ENCODE data around the gene AKR1C8.
"Not testable (repeated sequence)": the region's sequence is repeated elsewhere in the genome, so short reads cannot be mapped to it uniquely, and the experiment has no call there.

AKR1C8 gene

DNA sequence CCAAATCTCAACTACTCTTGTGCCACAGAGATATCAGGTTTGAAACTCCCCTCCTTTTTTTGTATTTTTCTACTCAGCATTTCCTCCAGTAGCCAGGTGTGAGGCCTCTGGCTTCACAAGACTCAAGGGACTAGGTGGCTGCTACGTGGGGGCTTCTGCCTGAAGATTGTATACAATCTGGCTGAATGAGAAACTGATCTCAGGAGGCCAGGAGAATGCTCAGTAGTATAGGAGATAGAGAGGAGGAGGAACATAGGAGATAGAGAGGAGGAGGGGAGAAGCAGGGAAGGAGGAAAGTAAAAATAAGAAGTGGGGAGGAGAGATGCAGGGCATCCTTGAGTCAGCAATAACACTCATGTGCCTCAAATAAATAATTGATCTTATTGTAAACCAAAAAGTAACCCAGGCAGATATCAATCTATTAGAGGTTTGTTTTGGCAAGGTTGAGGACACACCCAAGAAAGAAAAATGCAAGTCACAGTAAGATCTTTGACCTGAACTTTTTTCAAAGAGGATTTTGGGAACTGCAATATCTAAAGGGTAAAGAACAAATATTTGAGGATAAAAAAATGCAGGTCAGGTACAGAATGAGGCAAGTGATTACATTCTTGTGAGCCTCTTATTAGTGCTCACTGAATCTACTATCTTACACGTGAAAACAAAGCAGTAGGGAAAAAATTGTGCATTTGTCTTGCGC, 36.8 kb downstream of the AKR1C8 start:
- Histone ChIP-seq H3K4me1 (ENCODE audit: control insufficient read depth in 1 of 2, insufficient read depth in 1 of 2, low read depth in 1 of 2, low read length in 1 of 2) (no peaks in the 10 kb centered on the region), H3K4me3 (ENCODE audit: low read depth in 1 of 2, low read length in 1 of 2) (no peak overlapping the region), H3K27ac (no peak overlapping the region), H3K9me3 (no peaks in the 10 kb centered on the region), H3K36me3 (no peaks in the 10 kb centered on the region), H3K27me3 (no peaks in the 10 kb centered on the region)
- TF ChIP-seq, protein P1, sequence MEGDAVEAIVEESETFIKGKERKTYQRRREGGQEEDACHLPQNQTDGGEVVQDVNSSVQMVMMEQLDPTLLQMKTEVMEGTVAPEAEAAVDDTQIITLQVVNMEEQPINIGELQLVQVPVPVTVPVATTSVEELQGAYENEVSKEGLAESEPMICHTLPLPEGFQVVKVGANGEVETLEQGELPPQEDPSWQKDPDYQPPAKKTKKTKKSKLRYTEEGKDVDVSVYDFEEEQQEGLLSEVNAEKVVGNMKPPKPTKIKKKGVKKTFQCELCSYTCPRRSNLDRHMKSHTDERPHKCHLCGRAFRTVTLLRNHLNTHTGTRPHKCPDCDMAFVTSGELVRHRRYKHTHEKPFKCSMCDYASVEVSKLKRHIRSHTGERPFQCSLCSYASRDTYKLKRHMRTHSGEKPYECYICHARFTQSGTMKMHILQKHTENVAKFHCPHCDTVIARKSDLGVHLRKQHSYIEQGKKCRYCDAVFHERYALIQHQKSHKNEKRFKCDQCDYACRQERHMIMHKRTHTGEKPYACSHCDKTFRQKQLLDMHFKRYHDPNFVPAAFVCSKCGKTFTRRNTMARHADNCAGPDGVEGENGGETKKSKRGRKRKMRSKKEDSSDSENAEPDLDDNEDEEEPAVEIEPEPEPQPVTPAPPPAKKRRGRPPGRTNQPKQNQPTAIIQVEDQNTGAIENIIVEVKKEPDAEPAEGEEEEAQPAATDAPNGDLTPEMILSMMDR (IDR thresholded peaks at IDR 0.05) = no peak

DNA sequence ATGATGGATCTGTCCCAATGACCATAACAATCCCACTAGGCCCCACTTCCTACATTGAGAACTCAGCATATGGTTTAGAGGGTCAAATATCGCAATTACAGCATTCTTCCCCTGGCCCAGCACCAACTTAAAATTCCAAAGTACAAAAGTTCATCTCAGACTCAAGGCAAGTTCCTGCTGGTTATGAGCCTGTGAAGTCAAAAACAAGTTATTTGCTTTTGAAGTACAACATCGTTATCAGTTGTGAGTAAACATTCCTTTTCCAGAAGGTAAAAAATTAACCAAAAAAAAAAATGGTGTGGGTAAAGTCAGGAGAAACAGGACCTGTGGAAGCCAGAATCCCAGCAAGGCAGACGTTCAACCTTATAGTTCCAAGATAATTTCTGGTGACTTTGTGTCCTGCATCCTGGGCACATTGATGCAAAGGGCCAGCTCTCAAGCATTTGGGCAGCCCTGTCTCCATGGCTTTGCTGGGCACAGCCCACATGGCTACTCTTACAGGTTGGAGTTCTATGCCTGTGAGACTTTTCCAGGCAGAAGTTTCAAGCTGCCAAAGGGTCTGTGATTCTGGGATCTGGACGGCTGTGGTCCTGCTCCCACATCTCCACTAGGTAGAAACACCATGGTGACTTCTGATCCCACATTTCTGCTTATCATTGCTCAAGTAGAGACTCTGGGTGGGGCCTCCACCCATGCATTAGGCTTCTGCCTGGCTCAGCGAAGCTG, 37.5 kb downstream of the AKR1C8 start:
- Histone ChIP-seq H3K4me3 (ENCODE audit: low read depth in 1 of 2, low read length in 1 of 2) (no peak overlapping the region), H3K27me3 (no peaks in the 10 kb centered on the region), H3K36me3 (no peaks in the 10 kb centered on the region)

DNA sequence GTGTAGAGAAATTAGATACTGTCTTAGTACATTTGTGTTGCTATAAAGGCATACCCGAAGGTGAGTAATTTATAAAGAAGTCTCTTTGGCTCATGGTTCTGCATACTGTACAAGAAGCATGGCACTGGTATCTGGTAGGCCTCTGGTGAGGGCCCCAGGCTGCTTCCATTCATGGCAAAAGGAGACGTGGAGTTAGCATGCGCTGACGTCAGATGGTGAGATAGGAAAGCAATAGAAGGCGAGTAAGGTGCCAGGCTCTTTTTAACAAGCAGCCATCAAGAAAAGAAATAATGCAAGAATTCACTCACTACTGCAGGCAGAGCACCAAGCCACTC, 38.1 kb downstream of the AKR1C8 start:
- H3K36me3 ChIP-seq = no peaks in the 10 kb centered on the region
- TF ChIP-seq, protein P1 (IDR thresholded peaks at IDR 0.05) = no peak

More for the DNA sequence above, 37.5 kb downstream of the AKR1C8 start:
- H3K9me3 ChIP-seq = no peaks in the 10 kb centered on the region
- H3K4me1 ChIP-seq (ENCODE audit: control insufficient read depth in 1 of 2, insufficient read depth in 1 of 2, low read depth in 1 of 2, low read length in 1 of 2) = no peaks in the 10 kb centered on the region
- TF ChIP-seq, protein P1 (IDR thresholded peaks at IDR 0.05) = no peak
- H3K27ac ChIP-seq = no peak overlapping the region

DNA sequence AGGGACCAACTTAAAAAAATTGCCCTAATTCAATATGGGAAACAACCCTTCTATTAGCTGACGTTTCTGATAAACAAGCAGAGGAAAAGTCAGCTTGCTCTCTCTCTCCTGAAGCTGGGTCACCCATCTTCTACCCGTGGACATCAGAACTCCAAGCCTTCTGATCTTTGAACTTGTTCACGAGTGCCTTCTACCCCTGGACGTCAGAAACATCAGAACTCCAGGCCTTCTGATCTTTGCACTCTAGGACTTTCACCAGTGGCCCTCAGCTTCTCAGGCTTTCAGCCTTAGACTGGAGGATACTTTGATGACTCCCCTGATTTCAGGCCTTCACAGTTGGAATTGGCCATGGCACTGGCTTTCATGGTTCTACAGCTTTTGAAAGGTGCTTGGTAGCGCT, 41.8 kb downstream of the AKR1C8 start:
- H3K36me3 ChIP-seq = no peaks in the 10 kb centered on the region
- no peak overlapping the region for H3K4me3 ChIP-seq (ENCODE audit: low read depth in 1 of 2, low read length in 1 of 2)
- TF ChIP-seq, protein P1 (IDR thresholded peaks at IDR 0.05) = no peak
- no peaks in the 10 kb centered on the region for H3K4me1 ChIP-seq (ENCODE audit: control insufficient read depth in 1 of 2, insufficient read depth in 1 of 2, low read depth in 1 of 2, low read length in 1 of 2)
- no peaks in the 10 kb centered on the region for H3K9me3 ChIP-seq
- H3K27me3 ChIP-seq = no peaks in the 10 kb centered on the region
- no peak overlapping the region for H3K27ac ChIP-seq

More for the DNA sequence above, 38.1 kb downstream of the AKR1C8 start:
- Histone ChIP-seq H3K4me1 (ENCODE audit: control insufficient read depth in 1 of 2, insufficient read depth in 1 of 2, low read depth in 1 of 2, low read length in 1 of 2) (no peaks in the 10 kb centered on the region), H3K9me3 (no peaks in the 10 kb centered on the region), H3K27ac (no peak overlapping the region), H3K4me3 (ENCODE audit: low read depth in 1 of 2, low read length in 1 of 2) (no peak overlapping the region), H3K27me3 (no peaks in the 10 kb centered on the region)

DNA sequence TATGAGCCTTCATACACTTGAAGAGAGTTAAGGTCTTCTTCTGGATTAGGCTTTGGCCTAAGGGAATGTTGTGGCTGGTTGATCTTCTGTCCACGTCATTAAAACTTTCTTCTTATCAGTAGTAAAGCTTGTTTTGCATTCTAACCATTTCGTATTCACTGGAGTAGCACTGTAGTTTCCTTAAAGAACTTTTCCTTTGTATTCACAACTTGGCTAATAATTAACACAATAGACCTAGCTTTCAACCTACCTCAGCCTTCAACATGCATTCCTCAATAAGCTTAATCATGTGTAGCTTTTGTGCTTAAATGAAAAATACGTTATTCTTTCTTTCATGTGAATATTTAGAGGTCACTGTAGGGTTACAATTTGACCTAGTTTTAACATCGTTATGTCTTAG, 42.8 kb downstream of the AKR1C8 start:
- no peaks in the 10 kb centered on the region for H3K27me3 ChIP-seq
- no peak overlapping the region for H3K4me3 ChIP-seq (ENCODE audit: low read depth in 1 of 2, low read length in 1 of 2)
- TF ChIP-seq, protein P1 (IDR thresholded peaks at IDR 0.05) = no peak
- H3K27ac ChIP-seq = no peak overlapping the region
- no peaks in the 10 kb centered on the region for H3K36me3 ChIP-seq
- no peaks in the 10 kb centered on the region for H3K4me1 ChIP-seq (ENCODE audit: control insufficient read depth in 1 of 2, insufficient read depth in 1 of 2, low read depth in 1 of 2, low read length in 1 of 2)
- no peaks in the 10 kb centered on the region for H3K9me3 ChIP-seq

DNA sequence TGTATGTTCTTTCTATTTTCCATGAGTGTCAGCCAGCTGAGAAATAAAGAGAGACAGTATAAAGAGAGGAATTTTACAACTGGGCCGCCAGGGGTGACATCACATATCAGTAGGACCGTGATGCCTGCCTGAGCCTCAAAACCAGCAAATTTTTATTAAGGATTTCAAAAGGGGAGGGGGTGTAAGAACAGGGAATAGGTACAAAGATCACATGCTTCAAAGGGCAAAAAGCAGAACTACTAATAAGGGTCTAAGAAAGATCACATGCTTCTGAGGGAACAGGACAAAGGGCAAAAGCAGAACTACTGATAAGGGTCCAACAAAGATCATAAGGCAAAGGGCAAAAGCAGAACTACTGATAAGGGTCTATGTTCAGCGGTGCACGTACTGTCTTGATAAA, 47.3 kb downstream of the AKR1C8 start:
- H3K36me3 ChIP-seq; H3K9me3 ChIP-seq; H3K27ac ChIP-seq; H3K4me1 ChIP-seq (ENCODE audit: control insufficient read depth in 1 of 2, insufficient read depth in 1 of 2, low read depth in 1 of 2, low read length in 1 of 2); H3K27me3 ChIP-seq; H3K4me3 ChIP-seq (ENCODE audit: low read depth in 1 of 2, low read length in 1 of 2): not testable (repeated sequence)

Measured in neutrophil (primary cell).